GM21447 (cell line): ENCODE measurements around the gene EEF1G.
"Not testable (repeated sequence)": the region's sequence is repeated elsewhere in the genome, so short reads cannot be mapped to it uniquely, and the experiment has no call there.

ENCODE experiments used
- ATAC-seq: cut with Tn5 transposase; IDR thresholded peaks from one replicate; pipeline ENCODE4 v1.9.1; 2021; ENCODE audit not compliant: unreplicated experiment

Gene EEF1G

GRCh38 chr11:62603776-62604299, 30.1 kb upstream of the EEF1G start:
- no peak for ATAC-seq

- ATAC-seq, result no peak
Observed at GRCh38 chr11:62603072-62603408, 29.3 kb upstream of the EEF1G start.

GRCh38 chr11:62602141-62603071, 28.7 kb upstream of the EEF1G start:
- ATAC-seq, result no peak

- ATAC-seq, result peak; percentile 65
Observed at GRCh38 chr11:62601372-62602140, 27.9 kb upstream of the EEF1G start, which contains the start of gene MTA2. Gene MTA2 (minus strand): TSS chr11:62601865. CDS start chr11:62601450, 415 bp downstream.

GRCh38 chr11:62601122-62601371, 27.4 kb upstream of the EEF1G start:
- no peak for ATAC-seq

- no peak for ATAC-seq
Observed at GRCh38 chr11:62600367-62601121, 26.9 kb upstream of the EEF1G start.

- no peak for ATAC-seq
Observed at GRCh38 chr11:62599901-62600300, 26.2 kb upstream of the EEF1G start.

GRCh38 chr11:62599069-62599696, 25.5 kb upstream of the EEF1G start:
- ATAC-seq, result peak; percentile 59

- ATAC-seq, result no peak
Observed at GRCh38 chr11:62595124-62595523, 21.4 kb upstream of the EEF1G start.

- no peak for ATAC-seq
Observed at GRCh38 chr11:62593434-62594044, 19.8 kb upstream of the EEF1G start.

GRCh38 chr11:62592989-62593421, 19.3 kb upstream of the EEF1G start:
- ATAC-seq, result no peak

GRCh38 chr11:62592146-62592815, 18.6 kb upstream of the EEF1G start:
- peak; percentile 1 for ATAC-seq

- ATAC-seq, result peak; percentile 89
Observed at GRCh38 chr11:62591448-62592145, 17.9 kb upstream of the EEF1G start, which contains the start of gene TUT1. Gene TUT1 (minus strand): TSS chr11:62591523. CDS start chr11:62591485, 38 bp downstream.

GRCh38 chr11:62588966-62589637, 15.4 kb upstream of the EEF1G start:
- ATAC-seq, result no peak

- ATAC-seq, result not testable (repeated sequence)
Observed at GRCh38 chr11:62585356-62585755, 11.7 kb upstream of the EEF1G start.

- ATAC-seq, result not testable (repeated sequence)
Observed at GRCh38 chr11:62581735-62582134, 8.0 kb upstream of the EEF1G start.

- no peak for ATAC-seq
Observed at GRCh38 chr11:62580959-62581715, 7.4 kb upstream of the EEF1G start.

- no peak for ATAC-seq
Observed at GRCh38 chr11:62579252-62579651, 5.6 kb upstream of the EEF1G start.
